Skin of body (tissue), 3 donors: ENCODE measurements around the gene GRXCR1. TPM values are rescaled to one million over a fixed set of nuclear protein-coding genes. Genes with fewer than 3 reads are reported as not detected.

Experiments
- DNase-seq: peaks from one replicate; lab custom pipeline; 2025; lab: John Stamatoyannopoulos, UW
- small RNA-seq: library from RNA; depleted of rRNA; stranded (forward); fragments of <200 nt; gene quantifications from one replicate; pipeline ENCODE3, GENCODE V24; 2014; ENCODE audit warnings: low replicate concordance
- total RNA-seq: library from RNA; depleted of rRNA; stranded (reverse); fragments of >200 nt; gene quantifications from one replicate; pipeline ENCODE4 v1.2.3, GENCODE V29; 2014

GRXCR1 gene
- total RNA-seq, 1 donor from 2014 or later, result not detected

DNA sequence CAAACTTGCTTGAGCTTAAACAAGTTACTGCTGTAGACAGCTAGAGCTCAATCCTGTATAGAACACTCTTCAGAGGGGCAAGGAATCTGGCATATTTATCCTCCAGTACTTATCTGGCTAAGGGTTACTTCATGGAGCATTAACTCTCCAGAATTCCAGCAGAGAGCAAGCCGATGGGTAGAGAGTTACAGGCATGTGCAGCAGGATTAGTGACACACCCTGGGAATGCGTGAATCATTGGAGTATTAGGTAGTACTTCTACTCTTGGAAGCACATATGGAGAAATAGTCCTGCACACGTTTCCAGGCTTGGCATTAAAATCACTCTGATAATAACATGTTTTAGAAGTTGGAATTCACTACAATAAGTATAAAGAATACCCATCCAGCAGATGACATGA lies 35.4 kb downstream of the GRXCR1 start:
- DNase-seq, result no peak

DNA sequence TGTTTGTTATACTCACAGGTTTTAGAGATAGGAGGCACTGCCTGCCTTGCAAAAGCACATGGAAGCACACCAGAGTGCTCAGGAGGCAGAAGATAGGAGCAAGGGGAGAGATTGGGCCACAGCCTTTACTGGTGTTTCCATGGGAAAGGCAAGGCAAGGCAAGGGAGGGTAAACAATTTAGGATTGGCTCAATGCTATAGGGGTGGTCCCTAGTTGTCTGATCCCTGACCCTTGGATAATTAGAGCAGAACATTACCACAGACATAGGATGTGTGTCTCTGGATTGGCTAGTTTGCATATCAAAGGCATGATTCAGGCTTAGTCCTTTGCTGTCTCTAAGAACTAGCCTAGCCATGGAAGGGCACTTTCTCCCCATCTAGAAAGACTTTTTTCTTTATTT lies 36.1 kb downstream of the GRXCR1 start:
- DNase-seq, result no peak

DNA sequence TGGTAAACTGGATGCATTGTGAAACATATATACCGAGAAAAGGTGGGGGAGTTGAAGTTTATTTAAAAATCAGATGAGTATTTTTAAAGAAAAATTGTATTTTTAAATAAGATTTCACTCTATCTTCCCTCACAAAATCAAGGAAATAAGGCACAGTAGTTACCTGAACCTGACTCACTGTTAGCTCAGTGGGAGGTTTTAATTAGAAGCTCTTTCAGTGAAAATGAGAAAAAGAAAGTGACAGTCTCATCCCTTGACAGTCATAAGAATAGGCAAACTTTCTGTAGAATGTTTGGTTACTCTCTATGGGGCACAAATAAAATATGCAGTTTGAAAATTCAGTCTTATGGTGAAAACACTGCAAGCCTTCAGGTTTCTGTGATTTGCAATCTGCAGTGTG lies 49.7 kb downstream of the GRXCR1 start:
- no peak for DNase-seq

DNA sequence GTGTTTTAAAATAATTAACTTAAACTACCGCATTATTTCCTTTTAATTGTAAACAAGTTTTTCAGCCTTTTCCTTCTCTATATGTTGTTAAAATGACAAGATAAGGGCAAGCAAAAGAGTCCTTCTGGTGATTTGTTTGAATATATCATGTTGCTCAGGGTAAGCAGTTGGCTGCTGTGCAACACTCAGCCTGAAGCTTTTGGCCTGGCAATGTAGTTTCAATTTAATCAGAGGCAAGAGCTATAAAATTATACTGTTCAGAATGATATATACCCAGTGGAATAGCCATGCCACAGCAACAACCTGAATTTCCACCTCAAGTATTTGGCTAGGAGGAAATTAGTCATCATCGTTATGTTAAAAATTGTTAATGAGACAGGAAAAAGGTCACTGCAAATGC lies 53.4 kb downstream of the GRXCR1 start:
- DNase-seq, result no peak

DNA sequence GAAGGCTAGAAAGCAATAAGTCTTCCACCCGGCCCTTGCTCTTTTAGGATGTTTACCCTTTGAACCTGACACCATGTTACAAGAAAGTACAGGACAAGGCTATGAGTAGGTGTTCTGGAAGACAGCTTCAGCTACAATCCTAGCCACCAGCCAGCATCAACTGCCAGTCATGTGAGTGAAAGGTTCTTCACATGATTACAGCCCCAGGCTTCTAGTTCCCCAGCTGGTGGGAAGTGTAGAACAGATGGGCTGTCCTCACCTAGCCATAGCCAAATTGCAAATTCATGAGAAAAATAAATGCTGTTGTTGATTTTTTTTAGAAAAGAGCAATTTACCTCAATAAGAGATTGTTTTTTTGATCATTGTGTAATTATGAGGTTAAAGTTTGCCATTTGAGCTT lies 60.8 kb downstream of the GRXCR1 start:
- no peak for DNase-seq

DNA sequence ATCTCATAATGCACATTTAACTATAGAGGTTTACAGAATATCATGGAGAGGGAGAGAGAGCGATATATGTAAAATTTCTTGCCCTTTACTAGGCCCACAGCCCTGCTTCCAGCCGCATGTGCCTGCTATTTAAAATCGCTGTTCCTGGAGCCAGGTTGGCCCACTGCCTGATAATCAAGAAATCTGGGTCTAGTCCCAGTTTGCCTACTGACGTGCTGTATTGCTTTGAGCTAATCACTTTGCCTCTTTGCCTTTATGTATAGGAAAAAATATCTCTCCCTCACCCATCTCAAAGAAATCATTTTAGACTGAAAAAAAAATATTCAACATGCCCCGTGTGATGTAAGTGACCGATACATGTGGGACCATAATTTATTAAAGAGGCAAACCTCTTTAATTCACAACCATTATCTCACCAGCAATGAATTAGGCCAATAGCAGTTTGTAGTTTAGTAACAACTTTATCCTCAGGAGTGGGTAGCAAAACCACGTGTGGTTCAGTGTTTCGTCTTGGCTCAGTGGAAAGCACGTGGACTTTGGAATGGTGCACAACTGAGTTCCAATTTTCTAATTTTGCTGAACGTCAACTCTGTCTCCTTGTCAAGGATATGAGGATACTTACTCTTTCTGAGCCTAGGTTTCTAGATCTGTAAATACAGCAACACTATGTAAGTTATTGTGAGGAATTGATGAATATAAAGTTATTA lies 62.6 kb downstream of the GRXCR1 start:
- no peak for DNase-seq

DNA sequence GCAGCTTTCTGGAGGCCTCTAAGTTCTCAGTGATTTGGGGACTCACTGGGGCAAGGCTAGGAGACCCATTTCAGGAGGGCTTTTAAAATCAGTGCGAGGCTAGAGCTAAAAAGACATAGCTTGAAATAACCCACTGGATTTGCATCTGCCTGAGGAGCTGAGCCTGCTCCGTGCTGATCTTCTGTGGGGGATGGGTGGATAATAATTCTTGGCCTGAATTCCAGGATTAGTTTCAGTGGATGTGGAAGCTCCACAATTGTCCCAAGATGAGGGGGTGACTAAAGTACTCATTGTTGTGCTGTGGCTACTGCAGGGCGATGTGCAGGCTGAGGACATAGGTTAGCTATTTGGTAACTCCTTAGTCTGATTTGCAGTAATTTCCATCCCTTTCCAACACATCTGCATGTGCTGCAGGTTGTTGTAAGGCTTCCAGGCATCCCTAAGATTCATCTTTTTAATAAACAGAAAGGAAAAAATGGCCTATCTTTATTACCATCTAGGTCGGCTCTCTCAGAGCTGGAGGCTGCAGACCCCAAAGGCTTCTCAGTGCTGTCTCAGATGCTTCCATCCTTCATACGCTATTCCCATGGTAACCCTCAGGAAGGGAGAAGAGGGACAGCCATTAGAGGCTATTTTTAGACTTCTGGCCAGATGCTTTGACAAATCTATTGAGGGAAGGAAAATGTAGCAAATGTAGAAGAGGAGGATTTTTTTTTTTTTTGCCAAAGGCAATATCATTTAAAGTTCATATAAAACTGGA lies 63.4 kb downstream of the GRXCR1 start:
- no peak for DNase-seq

DNA sequence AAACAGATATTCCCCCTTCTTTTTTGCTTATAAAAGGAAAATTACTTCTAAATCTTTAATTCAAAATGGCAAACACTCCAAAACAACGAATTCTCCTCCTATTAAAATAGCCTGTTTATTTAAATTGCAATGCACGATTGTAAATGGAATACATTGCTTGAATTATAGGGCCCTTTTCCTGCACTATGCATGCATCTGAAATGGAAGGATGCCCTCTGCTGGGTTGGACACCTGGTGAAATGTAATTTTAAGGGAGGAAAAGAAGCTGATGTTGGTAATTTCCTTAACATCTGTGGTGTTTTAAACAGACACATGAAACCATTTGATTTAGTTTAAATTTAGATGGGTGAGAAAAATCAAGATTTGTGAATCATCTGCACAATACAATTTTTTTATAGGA lies 72.8 kb downstream of the GRXCR1 start:
- DNase-seq, result no peak

DNA sequence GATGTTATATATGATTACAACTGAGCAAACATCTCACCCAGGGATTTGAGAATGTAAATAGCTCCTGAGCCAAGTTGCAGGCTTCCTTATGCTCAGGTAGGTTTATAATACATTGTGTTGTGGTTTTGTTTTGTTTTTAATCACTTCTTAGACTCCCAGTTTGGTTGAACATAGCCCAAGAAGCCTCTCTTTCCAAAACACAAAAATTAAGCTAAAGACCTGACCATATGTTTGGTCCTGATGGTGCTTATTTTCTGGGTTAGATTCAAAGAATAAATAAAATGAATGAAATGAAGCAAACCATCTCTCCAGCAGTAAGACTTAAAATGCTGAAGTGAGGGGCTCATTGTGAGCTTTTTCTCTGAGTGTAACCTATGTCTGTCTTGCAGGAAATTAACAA lies 93.5 kb downstream of the GRXCR1 start:
- DNase-seq, result no peak

DNA sequence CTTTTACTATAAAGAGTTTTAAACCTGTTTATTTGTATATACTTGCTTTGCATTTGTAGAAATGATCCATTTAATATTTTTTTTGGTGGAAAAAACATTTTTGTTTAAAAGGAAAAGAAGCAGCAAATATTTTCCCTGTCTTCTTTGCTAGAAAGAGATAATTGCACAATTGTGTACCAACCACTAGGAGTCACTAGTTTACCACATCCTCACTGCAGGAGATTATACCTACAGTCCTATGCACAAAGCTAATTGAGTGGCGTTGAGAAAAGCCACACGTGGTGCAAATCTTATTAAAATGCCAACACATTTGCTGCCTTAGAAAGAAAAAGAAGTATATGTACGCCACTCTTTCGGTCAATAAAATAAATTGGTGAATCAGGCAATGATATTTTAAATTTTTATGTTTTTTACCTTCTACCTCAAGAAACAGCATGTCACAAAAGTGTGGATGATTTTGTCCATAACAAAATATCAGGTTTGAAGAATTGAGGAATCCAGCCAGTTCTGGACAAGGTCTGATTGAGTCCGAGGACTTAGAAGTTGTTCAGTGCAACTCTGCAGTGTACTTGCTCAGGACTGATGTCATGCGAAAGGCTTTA lies 102.9 kb downstream of the GRXCR1 start:
- no peak for DNase-seq

DNA sequence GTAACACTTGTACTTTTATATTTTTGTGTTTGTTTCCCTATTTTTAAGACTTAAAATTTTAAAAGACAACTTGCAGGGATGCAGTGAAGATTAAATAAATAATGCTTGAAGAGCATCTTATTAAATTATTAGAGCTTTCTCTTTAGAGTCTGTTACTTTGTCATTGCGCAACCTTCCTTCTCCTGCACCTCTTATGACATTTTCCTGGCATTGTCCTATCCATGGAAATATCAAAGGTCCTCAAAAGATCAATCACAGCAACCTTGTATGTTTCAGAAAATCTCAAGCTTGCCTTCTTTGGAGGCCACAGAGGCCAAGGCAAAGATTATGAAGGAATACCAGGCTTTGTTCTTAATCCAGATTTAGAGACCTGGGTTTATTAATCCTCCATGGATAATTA lies 116.3 kb downstream of the GRXCR1 start:
- DNase-seq, result no peak

DNA sequence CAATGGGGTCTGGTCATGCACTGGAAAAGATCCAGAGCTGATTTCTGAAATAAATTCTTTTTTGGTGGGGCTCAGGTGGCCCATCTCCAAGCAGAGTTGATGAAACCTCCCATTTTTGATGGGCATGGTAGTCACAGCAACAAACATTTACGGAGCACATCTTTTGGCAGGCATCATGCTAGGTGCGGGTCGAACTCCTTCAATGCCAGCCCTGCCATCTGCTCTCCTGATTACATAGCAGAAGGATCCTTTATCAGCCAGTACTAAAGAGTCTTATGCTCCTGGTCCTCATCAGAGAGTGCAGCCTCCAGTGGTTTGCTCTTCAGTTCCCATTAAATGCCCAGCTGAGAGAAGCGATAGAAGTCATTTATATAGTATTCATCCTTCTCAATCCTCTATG lies 121.7 kb downstream of the GRXCR1 start:
- no peak for DNase-seq

DNA sequence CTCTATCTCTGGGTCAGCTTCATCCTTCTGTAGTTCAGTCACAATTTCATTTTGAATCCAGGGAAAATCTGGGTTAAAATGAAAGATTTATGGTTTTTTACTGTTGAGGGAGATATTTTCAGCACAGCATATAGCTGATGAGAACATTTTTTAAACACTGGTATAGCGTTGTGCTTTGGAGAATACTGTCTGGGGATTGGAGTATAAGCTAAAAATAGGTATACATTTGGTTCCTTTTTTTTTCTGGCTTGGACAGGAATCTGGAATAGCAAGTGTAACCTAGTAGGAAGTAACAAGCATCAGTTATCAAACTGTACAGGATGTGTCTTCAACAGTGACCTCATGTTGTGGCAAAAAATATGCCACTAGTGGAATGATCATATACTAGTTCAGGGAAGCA lies 149.1 kb downstream of the GRXCR1 start:
- DNase-seq, result no peak

DNA sequence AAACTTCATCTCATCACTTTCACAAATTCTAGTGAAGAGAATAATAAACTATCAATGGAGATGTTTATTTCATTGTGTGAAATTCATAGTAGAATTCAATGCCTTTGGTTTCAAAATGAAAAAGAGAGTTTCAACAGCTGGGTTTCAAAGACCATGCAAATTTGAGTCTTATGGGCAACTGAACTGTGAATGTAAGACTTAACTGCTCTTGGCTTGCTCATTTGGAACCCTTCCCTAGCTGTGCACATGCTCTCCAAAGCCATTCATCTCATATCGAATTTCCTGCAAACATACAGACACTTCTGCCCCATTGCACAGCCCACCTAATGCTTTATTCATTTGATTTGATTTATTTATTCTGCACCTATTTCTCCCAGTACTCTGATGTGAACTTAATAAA lies 154.5 kb downstream of the GRXCR1 start:
- DNase-seq, result no peak

DNA sequence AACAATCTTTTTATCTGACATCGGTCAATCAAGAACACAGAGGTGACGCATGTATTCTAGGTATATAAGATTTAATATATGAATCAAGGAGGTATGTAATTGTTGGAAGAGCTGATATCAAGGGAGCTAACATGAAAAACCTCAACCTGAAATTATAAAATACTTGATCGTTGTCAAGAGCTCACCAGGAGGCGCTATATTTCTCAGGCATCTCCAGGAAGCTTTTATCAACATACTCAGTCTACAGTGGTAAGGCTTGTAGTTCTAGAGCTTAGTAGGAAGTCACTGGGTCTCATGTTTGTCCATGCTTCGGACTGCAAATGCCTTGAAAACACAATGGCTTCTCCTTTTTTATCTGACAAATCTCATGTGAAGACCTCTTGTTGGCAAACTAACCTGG lies 156.1 kb downstream of the GRXCR1 start:
- no peak for DNase-seq

DNA sequence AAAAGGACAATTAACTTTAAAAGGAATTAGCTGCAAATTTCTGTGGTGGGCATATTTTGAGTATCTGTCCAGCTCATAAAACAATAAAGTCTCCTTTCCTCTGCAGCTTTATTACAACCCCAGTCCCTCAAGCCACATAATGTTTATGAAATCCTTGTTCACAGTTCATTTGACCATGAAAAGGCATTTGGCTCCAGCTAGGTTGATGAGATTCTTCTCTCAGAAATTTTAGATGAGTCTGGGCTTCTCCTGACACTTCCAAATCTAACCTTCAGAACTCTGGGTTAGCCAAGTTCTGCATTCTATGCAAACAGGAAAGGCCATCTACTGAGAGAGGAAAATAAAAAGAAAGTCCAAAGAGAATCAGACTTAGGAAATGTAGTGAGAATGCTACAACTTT lies 156.8 kb downstream of the GRXCR1 start:
- no peak for DNase-seq

DNA sequence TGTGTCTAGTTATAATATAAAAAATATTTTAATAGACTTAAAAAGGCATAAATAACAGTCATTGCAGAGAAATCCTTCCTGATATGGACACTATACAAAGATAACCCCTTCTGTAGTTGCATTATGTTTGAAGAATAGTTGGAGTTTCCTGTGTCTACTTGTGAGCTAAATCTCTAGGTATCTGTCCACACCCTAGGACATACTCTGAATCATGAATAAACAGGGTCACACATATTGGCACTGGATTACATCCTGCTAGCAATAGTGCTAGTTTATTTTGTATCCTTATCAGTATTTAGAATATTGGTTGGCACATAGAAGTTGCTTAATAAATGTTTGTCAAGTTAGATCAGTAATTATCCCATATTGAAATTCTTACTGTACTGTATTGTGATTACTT lies 173.9 kb downstream of the GRXCR1 start:
- no peak for DNase-seq

DNA sequence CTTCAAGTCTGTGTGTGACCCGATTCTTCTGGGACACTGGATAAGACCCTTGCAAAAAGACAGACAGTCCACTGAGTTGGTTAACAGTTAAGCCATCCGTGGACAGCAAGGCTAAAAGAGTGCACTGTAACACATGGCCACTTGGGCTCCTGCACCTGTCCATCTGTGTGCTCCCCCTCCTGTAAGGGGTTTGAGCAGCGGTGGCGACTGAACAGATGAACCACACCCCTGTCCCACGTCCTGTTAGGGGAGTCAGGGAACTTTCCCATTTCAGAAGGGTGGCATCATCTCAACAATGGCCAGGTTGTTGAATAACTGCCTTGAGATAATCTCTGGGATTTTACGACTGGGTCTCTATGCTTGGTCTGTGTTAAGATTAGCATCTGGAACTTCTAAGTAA lies 178.6 kb downstream of the GRXCR1 start:
- DNase-seq, result no peak

Small RNAs within 50 kb of the gene (small RNA-seq; reads per million reads assigned to genes)
- not detected for gene RN7SKP82

Other genes starting within 250 kb of the GRXCR1 start
- gene ATP8A1, start 235.6 kb upstream of the GRXCR1 start, total RNA-seq, result 13.2 TPM